Measurements from ENCODE around the gene HAPLN2.
"Not testable (repeated sequence)": the region's sequence is repeated elsewhere in the genome, so short reads cannot be mapped to it uniquely, and the experiment has no call there.

The HAPLN2 gene

DNA sequence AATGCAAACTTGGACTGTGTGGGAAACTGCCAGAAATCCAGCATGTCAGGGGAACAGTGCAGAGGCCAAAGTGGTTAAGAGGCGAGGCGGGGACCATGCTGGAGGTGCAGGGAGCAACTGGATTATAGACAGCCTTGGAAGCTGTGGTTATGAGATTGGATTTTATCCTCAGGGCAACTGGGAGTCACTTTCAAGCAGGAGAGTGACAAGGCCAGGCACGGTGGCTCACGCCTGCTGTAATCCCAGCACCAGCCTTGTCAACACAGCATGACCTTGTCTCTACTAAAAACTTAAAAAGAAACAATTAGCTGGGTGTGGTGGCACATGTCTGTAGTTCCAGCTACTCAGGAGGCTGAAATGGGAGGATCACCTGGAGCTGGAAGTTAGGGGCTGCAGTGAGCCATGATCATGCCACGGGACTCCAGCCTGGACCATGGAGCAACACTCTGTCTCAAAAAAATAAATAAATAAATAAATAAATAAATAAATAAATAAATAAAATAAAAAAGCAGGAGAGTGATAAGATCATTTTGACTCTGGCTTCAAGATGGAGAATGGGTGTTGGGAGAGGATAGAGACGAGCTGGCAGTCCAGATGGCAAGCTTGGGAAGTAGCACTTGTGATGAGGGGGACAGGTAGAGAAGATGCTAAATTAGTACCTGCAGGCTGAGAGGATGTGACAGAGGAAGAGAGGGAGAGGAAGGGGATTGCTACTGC is 3.5 kb downstream of the HAPLN2 start:
- DNase-seq (ENCODE audit: low read depth): no peak

DNA sequence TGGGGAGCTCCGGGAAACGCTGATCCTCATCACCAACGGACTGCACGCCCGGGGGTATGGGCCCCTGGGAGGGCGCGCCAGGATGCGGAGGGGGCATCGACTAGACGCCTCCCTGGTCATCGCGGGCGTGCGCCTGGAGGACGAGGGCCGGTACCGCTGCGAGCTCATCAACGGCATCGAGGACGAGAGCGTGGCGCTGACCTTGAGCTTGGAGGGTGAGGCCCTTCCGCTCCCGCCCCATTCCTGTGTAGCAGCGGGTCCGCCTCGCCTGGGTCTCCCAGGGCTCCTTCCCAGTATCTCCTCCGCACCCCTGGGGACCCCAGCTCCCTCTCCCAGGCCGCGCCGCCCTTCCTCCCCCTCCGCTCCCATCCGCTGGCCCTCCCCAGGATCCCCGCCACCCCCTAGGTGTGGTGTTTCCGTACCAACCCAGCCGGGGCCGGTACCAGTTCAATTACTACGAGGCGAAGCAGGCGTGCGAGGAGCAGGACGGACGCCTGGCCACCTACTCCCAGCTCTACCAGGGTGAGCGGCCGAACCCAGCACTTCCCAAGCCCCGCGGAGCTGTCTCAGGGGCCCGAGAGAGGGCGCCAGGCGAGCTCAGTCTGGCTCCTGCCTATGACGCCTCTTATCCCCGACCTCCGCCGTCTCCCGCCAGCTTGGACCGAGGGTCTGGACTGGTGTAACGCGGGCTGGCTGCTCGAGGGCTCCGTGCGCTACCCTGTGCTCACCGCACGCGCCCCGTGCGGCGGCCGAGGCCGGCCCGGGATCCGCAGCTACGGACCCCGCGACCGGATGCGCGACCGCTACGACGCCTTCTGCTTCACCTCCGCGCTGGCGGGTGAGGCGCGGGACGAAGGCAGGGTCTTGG is 5.0 kb downstream of the HAPLN2 start:
- no peak for DNase-seq (ENCODE audit: low read depth)

DNA sequence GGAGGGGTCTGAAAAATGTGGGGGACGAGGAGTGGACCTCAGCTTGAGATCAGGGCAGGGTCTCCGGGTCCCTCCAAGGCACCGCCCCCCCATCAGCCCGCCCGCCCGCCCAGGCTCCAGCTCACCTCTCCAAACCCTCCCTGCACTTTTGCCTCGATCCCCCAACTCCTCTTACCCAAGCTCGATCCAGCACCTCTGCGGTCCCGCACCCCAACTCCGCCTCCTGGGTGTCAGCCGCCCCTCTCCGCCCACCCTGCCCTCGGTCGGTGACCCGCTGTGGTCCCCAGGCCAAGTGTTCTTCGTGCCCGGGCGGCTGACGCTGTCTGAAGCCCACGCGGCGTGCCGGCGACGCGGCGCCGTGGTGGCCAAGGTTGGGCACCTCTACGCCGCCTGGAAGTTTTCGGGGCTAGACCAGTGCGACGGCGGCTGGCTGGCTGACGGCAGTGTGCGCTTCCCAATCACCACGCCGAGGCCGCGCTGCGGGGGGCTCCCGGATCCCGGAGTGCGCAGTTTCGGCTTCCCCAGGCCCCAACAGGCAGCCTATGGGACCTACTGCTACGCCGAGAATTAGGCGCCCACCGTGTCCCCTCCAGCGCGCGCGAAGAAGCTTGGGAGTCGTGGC is 5.7 kb downstream of the HAPLN2 start:
- no peak for DNase-seq (ENCODE audit: low read depth)

DNA sequence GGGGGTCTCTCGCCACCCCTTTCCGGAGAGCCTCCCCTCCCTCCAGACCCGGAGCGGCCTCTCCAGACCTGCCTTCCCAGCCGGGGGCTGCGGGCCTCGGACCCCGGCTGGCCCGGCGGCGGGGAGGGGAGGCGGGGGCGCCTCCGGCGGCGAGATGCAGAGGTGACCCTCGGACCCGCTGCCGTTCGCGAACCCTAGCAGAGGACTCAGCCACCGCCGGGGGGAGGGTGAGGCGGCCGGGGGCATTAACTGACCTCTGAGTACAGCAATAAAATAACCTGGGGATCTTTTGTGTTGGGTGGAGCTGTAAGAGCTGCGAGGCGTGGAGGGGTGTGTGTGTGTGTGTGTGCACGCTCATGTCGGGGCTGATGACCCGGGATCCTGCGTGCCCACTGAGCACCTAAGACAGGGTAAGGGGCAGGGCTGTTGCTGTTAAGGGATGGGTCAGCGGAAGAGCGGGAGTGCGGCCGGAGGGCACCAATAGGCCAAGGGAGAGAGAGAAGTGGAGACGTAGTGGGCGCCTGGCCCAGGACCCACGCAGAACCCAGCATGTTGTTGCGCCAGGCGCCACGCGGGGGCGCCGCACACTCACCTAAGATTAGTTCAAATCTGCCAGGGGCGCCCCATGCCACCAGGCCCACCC is 6.3 kb downstream of the HAPLN2 start:
- peak; percentile 45 for DNase-seq (ENCODE audit: low read depth)

DNA sequence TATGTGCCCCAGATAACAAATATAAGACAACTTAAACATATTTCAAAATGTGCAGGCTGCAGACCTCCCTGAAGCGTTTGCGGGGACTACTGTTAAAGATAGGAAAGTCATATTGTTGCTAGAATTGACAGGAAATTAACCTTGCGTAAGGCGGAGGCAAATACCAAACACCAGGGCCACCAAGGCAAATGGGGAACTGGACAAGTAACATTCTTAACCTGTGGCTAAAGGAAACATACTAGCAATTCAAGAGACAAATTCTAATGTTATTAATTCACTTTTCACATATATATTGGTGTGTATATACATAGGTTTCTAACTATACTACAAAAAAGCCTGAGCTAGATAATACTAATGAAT is 6.8 kb downstream of the HAPLN2 start:
- no peak for DNase-seq (ENCODE audit: low read depth)

DNA sequence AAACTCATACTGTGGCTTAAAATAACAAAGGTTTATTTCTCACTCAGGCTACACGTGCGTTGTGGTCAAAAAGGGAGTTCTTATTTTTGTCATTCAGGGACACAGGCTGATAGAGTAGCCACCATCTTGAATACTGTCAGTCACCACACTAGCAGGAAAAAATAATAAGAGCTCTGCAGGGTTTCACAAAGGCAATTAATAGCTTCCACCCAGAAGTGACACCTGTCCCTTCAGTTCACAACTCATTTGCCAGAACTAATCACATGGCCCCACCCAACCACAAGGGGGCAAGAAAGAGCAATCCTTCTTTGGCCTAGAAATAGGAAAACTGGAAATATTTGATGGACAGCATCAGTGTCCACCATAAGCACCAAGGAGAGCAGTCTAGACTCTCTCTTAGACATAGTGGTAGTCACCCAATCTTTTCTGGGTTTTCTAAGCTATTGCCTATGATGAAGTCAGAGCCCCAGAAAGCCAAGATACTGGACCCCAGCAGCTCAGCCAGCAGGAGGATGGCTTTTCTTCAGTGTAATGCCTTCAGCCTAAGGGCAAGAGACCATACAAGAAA is 8.2 kb downstream of the HAPLN2 start:
- no peak for DNase-seq (ENCODE audit: low read depth)

DNA sequence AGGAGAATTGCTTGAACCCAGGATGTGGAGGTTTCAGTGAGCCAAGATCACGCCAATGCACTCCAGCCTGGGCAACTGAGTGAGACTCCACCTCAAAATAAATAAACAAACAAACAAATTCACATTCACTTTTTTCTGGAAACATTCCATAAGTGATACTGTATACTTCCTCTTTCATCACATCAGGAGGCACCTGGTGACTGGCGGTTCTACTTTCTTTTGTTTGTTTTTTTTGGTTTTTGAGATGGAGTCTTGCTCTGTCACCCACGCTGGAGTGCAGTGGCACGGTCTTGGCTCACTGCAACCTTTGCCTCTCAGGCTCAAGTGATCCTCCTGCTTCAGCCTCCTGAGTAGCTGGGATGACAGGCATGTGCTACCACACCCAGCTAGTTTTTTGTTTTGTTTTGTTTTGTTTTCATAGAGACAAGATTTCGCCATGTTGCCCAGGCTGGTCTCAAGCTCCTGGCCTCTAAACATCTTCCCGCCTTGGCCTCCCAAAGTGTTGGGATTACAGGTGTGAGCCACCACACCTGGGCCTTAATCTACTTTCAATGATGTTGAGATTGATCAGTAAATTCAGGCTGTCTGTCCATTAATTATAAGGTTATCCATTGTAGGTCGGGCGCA is 10.7 kb downstream of the HAPLN2 start:
- DNase-seq (ENCODE audit: low read depth): no peak

DNA sequence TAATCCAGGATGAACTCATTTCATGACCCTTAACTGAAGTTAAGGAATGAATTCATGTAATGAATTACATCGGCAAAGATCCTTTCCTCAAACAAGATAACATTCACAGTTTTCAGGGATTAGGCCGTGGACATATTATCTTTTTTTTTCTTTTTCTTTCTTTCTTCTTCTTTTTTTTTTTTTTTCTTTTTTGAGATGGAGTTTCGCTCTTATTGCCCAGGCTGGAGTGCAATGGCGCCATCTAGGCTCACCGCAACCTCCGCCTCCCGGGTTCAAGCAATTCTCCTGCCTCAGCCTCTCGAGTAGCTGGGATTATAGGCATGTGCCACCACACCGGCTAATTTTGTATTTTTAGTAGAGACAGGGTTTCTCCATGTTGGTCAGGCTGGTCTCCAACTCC is 11.9 kb downstream of the HAPLN2 start:
- DNase-seq (ENCODE audit: low read depth): not testable (repeated sequence)

DNA sequence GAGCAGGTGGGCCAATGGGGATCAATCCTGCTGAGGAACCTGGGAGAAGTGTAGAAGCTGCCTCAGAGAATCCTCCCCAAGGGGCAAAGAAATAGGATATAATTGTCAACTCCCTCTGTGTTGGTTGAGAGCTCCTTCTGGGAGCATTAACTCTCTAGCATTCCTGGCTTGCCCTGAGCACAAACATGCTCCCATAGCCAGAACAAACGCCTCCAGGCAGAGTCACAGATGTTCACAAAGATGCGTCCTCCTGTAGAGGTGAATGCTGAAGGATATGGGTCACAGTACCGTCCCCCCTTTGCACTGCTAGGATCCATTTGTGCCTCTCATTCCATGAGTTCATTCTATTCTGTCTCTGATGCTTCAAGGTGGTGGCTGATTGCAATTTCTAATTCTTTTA is 13.1 kb downstream of the HAPLN2 start:
- DNase-seq (ENCODE audit: low read depth): no peak

DNA sequence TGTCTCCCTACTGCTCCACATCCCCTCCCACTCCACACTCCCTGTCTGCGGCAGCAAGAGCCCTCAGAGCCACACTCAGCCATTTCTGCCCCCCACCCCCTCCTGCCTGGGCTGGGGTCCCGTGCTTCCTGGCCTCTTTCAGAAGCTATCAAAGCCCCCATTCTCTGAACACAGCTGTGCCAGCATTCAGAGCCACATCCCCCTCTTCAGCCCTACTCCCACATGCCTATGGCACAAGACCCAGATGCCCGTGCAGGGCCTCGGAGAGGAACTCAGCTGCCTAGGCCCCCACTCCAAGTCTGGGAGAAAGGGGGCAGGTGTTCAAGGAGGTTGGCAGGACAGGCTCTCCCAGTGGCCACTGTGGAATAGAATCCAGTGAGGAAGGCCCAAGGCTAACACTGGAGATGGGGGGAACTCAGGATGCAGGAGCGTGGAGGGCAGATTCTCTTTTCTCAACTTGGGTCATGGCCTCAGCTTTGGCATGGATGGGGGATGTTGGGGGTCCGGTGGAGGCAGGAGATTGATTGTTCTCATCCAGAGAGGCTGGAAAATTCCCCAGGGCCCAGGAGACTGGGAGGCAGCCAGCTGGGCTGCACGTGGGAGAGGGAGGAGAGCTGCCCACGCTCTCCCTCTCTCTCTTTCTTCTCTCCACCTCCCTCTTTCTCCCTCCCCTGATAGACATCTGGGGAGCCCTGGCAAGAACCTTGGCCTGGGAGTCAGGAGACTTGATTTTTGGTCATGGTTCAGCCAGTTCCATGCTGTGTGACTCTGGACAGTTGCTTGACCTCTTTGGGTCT is 19.2 kb downstream of the HAPLN2 start:
- no peak for DNase-seq (ENCODE audit: low read depth)

DNA sequence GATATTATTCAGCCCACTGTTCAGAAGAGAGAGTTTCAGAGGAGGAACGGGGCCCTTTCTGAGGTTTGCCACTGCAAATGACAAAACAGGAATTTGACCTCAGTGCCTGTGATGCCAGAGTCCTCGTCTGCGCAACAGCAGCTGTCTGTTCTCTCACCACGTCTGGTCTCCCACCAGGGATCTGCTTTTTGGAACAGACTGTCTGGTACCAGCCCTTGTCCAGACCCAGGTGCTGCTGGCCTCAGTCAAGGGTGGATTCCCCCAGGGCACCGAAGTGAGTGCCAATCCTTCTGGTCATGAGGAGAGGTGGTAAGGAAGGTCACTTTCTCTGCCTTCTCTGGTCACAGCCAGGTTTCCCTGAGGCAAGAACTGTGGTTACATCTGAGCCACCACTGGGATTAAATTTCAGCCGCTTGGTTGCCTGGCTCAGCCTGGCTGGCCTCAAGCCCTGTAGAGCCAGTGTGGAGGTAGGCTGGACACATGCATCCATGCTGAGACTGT is 20.4 kb downstream of the HAPLN2 start:
- no peak for DNase-seq (ENCODE audit: low read depth)

DNA sequence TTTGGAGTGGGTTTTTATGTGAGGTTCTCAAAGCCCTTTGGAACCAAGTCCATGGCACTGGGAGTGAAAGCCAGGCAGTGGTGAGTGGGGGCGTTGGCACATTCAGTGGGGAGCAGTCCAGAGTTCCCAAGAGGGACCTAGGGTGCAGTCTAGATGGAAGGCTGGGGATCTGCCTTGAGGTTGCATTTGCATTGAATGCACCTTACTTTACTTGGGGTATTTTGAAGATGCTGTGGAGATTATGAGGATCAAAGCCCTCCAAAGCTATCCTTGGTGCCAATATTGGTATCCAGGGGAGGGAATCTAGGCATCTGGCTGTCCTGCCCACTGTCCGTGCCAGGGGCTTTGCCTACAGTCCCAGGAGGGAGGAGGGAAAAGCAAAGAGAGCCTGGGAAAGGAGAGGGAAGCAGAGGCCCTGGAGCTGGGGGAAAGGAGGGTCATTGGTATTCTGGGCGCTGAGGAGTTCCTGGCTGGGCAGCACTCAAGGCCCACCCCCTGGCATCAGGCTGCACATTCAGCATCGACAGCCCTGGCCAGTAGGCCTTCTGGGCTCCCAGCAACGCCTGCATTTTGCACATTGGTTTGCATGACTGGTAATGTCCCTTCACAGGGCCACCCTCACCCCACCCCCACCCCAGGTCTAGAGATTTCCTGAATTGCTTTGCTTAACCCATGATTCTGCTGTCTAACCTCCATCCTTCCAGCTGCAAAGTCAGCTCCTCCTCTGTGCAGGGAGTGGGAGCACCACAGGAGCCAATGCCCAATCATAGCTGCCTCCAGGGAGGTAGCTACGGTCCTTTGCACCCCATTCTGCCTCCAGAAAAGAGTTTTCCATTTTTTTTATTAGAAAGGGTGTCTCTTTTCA is 21.9 kb downstream of the HAPLN2 start:
- DNase-seq (ENCODE audit: low read depth): no peak

DNA sequence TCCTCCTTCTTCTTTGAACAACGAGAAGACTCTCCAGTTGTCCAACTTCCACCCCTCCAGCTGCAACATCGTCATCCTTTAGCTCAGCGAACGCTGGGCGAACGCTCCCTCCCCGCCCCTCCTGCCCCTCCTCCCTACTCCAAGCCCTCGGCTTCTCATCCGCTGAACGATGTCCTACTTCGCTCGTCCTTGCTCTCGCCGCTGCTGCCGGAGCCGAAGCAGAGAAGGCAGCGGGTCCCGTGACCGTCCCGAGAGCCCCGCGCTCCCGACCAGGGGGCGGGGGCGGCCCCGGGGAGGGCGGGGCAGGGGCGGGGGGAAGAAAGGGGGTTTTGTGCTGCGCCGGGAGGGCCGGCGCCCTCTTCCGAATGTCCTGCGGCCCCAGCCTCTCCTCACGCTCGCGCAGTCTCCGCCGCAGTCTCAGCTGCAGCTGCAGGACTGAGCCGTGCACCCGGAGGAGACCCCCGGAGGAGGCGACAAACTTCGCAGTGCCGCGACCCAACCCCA is 22.6 kb downstream of the HAPLN2 start, which contains the start of gene BCAN:
TSS of gene BCAN (plus strand) at position 357 of the 504 bp plus-strand sequence. CDS start 3,938 bp downstream, outside the sequence.
- DNase-seq (ENCODE audit: low read depth): no peak

DNA sequence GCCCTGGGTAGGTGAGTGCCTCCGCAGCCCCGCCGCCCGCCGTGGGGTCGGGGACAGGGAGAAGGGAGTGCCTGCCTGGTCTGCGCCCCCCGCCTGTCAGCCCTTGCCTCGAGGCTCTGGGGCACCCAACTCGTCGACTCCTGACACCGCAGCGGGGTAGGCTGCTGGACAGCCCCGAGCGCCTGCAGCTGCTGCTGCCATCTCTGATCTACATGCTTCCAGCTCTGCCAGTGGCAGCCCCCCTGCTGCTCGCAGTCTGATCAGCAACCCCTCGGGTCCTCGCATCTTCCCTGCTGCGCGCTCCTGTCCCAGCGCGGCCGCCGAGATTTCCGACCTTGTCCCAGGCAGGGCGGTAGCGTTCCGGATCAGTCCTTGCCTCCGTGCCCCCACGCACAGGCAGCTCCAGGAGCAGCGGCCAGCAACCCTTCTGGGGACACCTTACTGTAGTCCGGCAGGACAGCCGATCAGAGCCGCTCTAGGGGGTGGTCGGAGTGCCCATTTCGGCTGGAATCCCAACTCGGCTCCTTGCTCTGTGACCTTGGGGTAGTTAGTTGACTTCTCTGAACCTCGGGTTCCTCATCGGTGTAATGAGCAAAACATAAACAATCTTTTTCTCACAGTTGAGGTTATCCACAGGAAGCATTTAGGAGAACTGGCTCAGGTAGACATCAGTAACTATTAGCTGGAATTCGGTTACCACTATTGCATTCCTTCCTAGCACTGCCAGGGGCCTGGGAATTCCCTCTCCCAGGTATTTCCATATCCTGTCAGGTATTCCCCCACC is 23.2 kb downstream of the HAPLN2 start:
- no peak for DNase-seq (ENCODE audit: low read depth)

DNA sequence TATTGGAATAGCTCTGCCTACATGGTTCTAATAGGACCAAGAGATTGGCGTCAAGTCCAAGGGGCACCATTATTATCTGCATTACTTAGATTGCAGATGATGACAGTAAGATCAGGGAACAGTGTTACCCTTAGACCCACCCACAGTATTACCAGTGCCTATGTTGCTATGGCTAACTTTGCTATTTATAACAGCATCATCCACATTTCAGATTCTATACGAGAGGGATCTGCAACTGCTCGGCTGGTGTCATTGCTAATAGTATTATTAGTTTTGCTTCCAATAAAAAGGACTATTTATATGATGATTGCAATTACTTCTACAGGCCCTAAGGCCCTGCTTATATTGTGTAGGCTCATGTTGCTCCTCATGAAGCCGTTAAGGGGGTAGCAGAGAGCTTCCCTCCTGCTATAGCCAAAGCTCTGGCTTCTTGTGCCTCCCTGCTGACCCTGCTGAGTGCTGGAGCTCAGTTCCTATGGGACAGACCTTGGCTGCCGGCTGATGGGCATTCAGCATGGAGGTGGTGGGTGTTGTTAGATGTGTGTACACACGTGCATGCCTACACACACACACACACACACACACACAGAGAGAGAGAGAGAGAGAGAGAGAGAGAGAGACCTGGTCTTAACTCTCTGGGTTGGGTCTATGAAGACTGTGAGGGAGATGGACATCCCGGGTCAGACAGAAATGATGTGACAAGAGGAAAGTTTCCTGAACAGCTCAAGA is 24.0 kb downstream of the HAPLN2 start:
- DNase-seq (ENCODE audit: low read depth): no peak

DNA sequence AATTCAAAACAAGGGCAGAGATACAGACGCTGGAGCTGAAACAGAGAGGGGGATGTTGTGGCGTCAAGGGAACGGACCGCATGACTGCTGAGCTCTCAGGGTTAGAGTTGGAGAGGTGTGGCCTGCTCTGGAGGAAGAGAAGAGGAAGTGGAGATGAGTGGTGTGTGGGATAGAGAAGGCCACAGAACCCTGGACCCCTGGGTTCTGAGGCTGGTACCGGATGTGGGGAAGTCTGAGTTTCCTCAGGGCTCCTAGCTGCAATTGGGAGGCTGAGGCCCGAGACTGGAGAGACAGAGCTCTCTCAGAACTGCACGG is 24.5 kb downstream of the HAPLN2 start:
- DNase-seq (ENCODE audit: low read depth): no peak

DNA sequence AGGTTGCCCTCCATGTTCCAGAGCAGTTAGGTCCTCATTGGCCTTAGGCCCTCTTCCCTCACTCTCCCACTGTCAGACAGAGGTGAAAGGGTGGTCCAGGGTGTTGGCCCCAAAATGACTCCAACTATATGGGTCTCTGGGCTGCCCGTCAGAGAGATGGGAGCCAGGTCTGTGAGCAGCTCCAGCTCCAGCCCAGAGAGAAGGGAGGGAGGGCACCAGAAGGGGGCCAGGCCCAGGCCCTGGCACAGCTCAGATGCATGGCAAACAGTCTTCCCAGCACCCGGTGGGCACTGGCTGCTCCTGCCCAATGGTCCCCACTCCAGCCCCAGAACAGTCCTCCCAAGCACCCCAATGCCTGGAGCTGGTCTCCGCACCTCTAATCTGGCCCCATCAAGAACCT is 24.9 kb downstream of the HAPLN2 start:
- DNase-seq (ENCODE audit: low read depth): no peak

DNA sequence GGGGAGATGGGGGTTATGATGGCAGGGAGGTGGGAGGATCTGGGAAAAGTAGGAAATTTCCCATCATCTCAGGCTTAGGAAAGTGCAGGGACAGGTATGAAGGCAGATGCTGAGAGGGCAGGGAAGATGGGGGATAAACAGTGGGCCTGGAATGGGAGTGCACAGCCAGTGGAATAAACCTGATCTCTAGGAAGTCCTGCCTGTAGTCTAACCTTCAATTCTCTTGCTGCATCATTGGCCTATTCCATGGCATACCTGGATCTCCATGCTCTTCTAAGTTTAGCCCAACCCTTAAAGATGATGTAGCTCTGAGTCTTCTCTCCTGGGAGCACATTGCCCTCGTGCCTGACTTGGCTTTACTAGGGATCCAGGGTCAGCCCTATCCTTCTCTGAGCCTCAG is 25.4 kb downstream of the HAPLN2 start:
- DNase-seq (ENCODE audit: low read depth): no peak

All from stimulated activated CD8-positive, alpha-beta memory T cell treated with anti-CD3 and anti-CD28 coated beads, Interleukin-15, amount 100 ng/mL, for 1 hour (primary cell).